ENCODE data around the gene OTUB2.

DNA sequence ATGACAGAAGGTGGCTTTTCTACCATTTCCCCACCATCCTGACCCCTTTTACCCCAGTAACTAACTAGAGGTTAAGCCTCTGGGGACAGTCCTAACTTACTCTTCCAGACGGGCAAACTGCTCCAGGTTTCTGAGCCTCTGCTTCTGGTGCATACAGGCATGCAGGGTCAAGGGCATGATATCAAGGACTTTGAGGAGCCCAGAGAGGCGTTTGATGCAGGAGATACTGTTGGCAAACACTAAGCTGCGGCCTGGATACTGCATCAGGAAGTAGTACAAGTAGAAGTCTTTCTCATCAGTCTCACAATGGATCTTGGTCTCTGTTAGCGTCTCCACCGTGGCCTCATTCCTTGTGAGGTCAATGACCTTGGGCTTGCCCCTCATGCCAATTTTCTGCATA is 33.9 kb downstream of the OTUB2 start:
- TF ChIP-seq CTCF (conservative IDR thresholded peaks at IDR 0.05) = no peak
- TF ChIP-seq ZFX (IDR thresholded peaks at IDR 0.05) = no peak

All from C4-2B (cell line).